RWPE1 (cell line): Measurements from ENCODE around the gene SLC7A1.
A peak's percentile ranks its signal among the peaks of the same experiment; 100 is the strongest.

Experiments used
- CTCF ChIA-PET: fragments of 350-600 bp; sonication (Branson Sonifier 250); formaldehyde crosslinking; extraction: SDS; loops from one replicate; lab custom pipeline; 2021; lab: Yijun Ruan, JAX
- POLR2A ChIA-PET: fragments of 400-600 bp; formaldehyde crosslinking; extraction: SDS; loops from one replicate; lab custom pipeline; 2020; ENCODE audit warnings: antibody characterized with exemption; ENCODE audit not compliant: low non-redundant PET; lab: Yijun Ruan, JAX
- DNase-seq: peaks from one replicate; pipeline ENCODE4 v3.0.0; 2012; ENCODE audit warnings: low spot score
- H3K27ac ChIP-seq: fragments of 450-650 bp; 2 replicates; pipeline ENCODE4 v1.5.1; 2017
- TF ChIP-seq, protein P1 (sequence below): fragments of 450-650 bp; conservative IDR thresholded peaks from 2 replicates; pipeline ENCODE4 v1.5.1; 2017; ENCODE audit warnings: low read depth, mild to moderate bottlenecking

SLC7A1 gene

DNA sequence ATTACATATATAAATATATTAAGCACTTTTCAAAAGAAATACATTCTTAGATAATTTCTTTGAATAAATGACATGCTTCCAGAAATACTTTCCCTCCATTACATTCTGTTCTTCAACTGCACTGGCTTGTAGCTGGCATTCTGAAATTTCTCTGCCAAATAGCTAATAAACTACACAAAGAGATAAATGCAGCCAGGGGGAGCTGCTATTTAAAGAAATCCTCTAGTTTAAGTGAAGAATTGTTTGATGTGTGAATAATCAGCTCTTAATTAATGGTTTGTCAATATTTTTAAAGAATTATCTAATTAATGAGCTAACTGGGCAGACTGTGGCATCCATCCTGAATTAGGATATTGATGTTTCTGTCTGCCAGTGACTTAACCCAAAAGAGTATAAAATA, 30.7 kb downstream of the SLC7A1 start:
- ChIA-PET POLR2A (no interaction called here), CTCF (interaction anchor here (0.6 to 1.0 kb wide), 3 partner anchors 9 to 56 kb away, joined by 3 to 4 read pairs (median 3); no protein-coding TSS in a partner anchor)
- TF ChIP-seq, protein P1, sequence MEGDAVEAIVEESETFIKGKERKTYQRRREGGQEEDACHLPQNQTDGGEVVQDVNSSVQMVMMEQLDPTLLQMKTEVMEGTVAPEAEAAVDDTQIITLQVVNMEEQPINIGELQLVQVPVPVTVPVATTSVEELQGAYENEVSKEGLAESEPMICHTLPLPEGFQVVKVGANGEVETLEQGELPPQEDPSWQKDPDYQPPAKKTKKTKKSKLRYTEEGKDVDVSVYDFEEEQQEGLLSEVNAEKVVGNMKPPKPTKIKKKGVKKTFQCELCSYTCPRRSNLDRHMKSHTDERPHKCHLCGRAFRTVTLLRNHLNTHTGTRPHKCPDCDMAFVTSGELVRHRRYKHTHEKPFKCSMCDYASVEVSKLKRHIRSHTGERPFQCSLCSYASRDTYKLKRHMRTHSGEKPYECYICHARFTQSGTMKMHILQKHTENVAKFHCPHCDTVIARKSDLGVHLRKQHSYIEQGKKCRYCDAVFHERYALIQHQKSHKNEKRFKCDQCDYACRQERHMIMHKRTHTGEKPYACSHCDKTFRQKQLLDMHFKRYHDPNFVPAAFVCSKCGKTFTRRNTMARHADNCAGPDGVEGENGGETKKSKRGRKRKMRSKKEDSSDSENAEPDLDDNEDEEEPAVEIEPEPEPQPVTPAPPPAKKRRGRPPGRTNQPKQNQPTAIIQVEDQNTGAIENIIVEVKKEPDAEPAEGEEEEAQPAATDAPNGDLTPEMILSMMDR = no peak
- DNase-seq = no peak
- H3K27ac ChIP-seq = peak overlapping the region; percentile 48

DNA sequence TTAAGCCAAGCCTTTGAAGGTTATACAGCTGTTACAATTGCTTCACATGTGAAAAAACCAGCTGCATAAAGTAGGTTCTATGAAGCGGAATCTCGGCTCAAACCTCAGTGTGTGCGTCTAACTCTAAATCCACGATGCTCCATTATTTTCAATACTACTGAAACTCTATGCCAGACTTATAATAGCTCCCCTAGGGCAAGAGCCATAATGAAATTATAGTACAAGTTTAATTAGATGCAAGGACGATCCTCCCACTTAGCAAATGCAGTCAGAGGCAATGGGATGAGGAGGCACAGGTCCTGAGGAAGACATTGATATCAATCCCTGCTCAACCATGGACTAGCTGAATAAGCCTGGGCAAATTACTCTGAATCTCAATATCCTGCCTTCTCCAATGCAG, 31.1 kb downstream of the SLC7A1 start:
- TF ChIP-seq, protein P1 = no peak
- DNase-seq = no peak
- ChIA-PET CTCF (interaction anchor here (0.7 to 1.0 kb wide), 2 partner anchors 10 to 55 kb away, joined by 3 read pairs; no protein-coding TSS in a partner anchor), POLR2A (no interaction called here)
- no peak overlapping the region for H3K27ac ChIP-seq

DNA sequence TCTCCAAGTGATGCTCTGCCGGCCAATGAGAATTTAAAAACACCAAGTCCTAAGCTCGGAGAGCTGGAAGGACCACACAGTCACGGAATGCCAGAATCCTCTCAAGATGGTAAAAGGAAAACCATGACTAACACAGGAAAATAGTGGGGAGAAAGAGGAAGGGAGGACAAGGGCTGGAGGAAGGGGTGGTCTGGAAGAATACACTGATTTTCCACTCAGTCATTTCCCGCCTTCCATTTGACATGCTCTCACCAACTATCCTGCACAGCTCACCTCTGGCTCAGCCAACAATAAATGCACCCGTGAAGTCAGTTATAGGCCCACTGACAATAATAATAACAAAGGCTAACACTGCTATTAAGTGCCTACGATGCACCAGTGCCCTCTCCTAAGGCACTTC, 31.5 kb downstream of the SLC7A1 start:
- ChIA-PET CTCF (interaction anchor here (0.7 kb wide), 1 partner anchor 55 kb away, joined by 3 read pairs; no protein-coding TSS in a partner anchor), POLR2A (no interaction called here)
- TF ChIP-seq, protein P1 = no peak
- no peak for DNase-seq
- H3K27ac ChIP-seq = peak overlapping the region; percentile 67

DNA sequence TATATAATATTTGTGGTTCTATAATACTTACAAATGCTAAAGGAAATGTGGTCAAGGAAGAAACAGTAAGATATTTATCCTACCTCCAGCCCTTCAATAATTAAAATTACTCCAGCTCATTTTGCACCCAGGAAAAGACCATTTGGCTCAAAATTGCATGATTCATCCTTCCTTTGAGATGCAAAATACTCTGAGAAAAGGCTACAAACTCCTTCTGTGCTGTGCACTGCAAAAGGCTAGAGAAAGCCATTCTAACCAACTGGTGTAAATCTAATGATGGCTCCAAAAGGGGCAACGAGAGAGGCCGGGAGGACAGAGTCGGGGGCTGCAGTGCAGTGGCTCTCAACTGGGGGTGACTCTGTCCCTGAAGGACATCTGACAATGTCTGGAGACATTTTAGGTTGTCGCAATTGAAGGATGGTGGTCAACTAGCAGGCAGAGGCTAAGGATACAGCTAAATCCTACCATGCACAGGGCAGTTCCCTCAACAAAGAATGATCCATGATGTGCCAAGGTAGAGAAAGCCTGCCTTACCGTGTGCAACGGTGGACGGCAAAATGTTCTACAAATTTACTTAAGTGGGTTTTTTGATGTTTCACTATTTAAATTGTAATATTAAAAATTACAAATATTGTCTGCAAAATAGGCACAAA, 32.6 kb downstream of the SLC7A1 start:
- ChIA-PET POLR2A (no interaction called here), CTCF (no interaction called here)
- DNase-seq = no peak
- H3K27ac ChIP-seq = peak overlapping the region; percentile 67
- TF ChIP-seq, protein P1 = no peak

GRCh38 chr13:29561918-29562317, 33.6 kb downstream of the SLC7A1 start:
- ChIA-PET CTCF (no interaction called here), POLR2A (no interaction called here)
- H3K27ac ChIP-seq = peak overlapping the region; percentile 66
- peak; percentile 44 for DNase-seq
- TF ChIP-seq, protein P1 = no peak

DNA sequence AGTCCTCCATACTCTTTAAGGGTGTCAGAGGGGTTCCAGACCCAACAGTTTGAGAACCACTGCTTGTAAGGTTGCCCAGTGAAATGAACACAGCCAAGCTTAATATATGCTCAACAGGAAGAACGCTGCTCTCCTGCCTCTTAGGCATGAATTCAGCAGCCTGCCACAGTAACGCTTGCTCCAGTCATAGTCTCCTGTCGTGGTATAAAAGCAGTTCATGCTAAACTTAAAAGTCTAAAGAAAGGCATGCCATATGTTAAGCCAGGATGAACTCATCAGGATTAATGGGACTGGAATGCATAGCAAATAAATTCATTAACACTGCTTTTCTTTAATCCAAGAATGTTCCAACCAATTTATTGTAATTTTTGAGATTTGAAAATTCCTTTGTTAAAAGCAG, 38.7 kb downstream of the SLC7A1 start:
- ChIA-PET POLR2A (no interaction called here), CTCF (no interaction called here)
- TF ChIP-seq, protein P1 = no peak
- DNase-seq = no peak
- no peak overlapping the region for H3K27ac ChIP-seq
